Esophagus muscularis mucosa (tissue), 4 donors: Measurements from ENCODE around the gene NDRG3. TPM values are rescaled to one million over a fixed set of nuclear protein-coding genes. Genes with fewer than 3 reads are reported as not detected.

Experiments
- DNase-seq: peaks from one replicate; pipeline ENCODE4 v3.0.0-alpha.2; 2017; ENCODE audit errors: extremely low spot score
- H3K27ac ChIP-seq, 4 donors: fragments of 200-600 bp; sonication (generic); replicated peaks in 1 of 4; 1 replicate in 3 of 4; 2 replicates in 1 of 4; pipeline ENCODE4 v1.5.1; 2016 to 2019; ENCODE audit warnings: mild to moderate bottlenecking in 1 of 4
- H3K27me3 ChIP-seq, 4 donors: fragments of 200-600 bp; sonication (generic); one replicate each; pipeline versions ENCODE4 v1.5.1 to v1.6.0; 2016 to 2019
- H3K36me3 ChIP-seq, 4 donors: fragments of 200-600 bp; sonication (generic); one replicate each; pipeline ENCODE4 v1.5.1; 2016 to 2019
- H3K4me1 ChIP-seq, 4 donors: fragments of 200-600 bp; sonication (generic); one replicate each; pipeline ENCODE4 v1.5.1; 2016 to 2019
- H3K4me3 ChIP-seq, 4 donors: fragments of 200-600 bp; sonication (generic); 1 replicate in 2 of 4; 2 replicates in 2 of 4; pipeline ENCODE4 v1.5.1; 2016 to 2019; ENCODE audit warnings: mild to moderate bottlenecking in 4 of 4, moderate library complexity in 1 of 4
- H3K9me3 ChIP-seq, 4 donors: fragments of 200-600 bp; sonication (generic); 1 replicate in 3 of 4; 2 replicates in 1 of 4; pipeline ENCODE4 v1.5.1; 2016 to 2019
- EP300 ChIP-seq: sonication (generic); formaldehyde crosslinking; IDR thresholded peaks from one replicate; pipeline ENCODE4 v1.6.1; 2017; ENCODE audit warnings: antibody characterized with exemption
- POLR2A ChIP-seq: fragments of 450-650 bp; IDR thresholded peaks from one replicate; pipeline ENCODE4 v1.6.1; 2017; ENCODE audit warnings: antibody characterized with exemption, moderate library complexity, mild to moderate bottlenecking, low read depth
- POLR2AphosphoS5 ChIP-seq, 2 donors: sonication (generic); formaldehyde crosslinking; IDR thresholded peaks; one replicate each; pipeline ENCODE4 v1.6.1; 2017; ENCODE audit warnings: antibody characterized with exemption in 2 of 2
- WGBS: methylation state at CpG from one replicate; pipeline ENCODE4 v1.1.5; 2018; 5-methylcytosine and 5-hydroxymethylcytosine counted together
- intact Hi-C: fragments of 100-400 bp; cut with DNase I; formaldehyde crosslinking; loops from one replicate; pipeline ENCODE4 v1.15.1; 2023
- total RNA-seq, 4 donors: library from RNA; depleted of rRNA; stranded (reverse); fragments of >200 nt; gene quantifications; one replicate each; pipeline versions ENCODE4 v1.1.0 to v1.2.1, GENCODE V29; 2016
- TF ChIP-seq, protein P1 (sequence below), 3 experiments: fragments of 200-600 bp in 2 of 3; fragments of 450-650 bp in 1 of 3; sonication (generic) in 2 of 3; IDR thresholded peaks; one replicate each; pipeline ENCODE4 v1.5.1; 2017 to 2019; ENCODE audit warnings: antibody characterized with exemption in 3 of 3, mild to moderate bottlenecking in 2 of 3, moderate library complexity in 1 of 3

The NDRG3 gene
- total RNA-seq, 4 donors from 2014 or later, result 17.1 to 22.8 (median 22.3) TPM

DNA sequence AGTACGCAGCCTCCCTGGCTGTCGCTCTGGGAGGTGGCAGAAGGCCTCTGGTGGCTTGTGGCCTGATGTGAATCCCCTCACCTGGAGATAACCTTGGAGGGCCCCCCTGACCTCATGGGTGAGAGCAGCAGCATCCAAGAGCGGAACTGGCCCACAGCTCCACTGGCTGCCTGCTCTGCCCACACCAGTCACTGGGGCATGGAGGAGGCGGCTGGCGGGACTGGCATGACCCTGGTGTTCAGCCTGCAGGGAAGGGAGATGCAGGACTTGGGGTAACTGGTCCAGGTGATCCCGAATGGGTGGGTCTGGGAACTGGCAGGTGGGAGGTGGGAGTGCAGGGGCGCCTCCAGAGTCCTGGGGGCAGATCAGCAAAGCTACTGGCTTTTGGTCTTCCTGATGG, 38.2 kb upstream of the NDRG3 start:
- TF ChIP-seq POLR2A, result no peak
- TF ChIP-seq EP300, result no peak
- no peak for TF ChIP-seq POLR2AphosphoS5 (IDR thresholded peaks at IDR 0.05)
- TF ChIP-seq, protein P1, sequence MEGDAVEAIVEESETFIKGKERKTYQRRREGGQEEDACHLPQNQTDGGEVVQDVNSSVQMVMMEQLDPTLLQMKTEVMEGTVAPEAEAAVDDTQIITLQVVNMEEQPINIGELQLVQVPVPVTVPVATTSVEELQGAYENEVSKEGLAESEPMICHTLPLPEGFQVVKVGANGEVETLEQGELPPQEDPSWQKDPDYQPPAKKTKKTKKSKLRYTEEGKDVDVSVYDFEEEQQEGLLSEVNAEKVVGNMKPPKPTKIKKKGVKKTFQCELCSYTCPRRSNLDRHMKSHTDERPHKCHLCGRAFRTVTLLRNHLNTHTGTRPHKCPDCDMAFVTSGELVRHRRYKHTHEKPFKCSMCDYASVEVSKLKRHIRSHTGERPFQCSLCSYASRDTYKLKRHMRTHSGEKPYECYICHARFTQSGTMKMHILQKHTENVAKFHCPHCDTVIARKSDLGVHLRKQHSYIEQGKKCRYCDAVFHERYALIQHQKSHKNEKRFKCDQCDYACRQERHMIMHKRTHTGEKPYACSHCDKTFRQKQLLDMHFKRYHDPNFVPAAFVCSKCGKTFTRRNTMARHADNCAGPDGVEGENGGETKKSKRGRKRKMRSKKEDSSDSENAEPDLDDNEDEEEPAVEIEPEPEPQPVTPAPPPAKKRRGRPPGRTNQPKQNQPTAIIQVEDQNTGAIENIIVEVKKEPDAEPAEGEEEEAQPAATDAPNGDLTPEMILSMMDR (IDR thresholded peaks at IDR 0.05), result no peak
- intact Hi-C loops, result no loop called here
- Histone ChIP-seq H3K27ac (peak overlapping the region; percentile 57 to 71 (median 66)), H3K4me1 (peaks cover 7 to 25% (median 21%) of the 10 kb centered on the region in 4 donors), H3K36me3 (peaks cover 4 to 70% (median 56%) of the 10 kb centered on the region in 4 donors), H3K9me3 (no peaks in the 10 kb centered on the region), H3K4me3 (no peak overlapping the region), H3K27me3 (no peaks in the 10 kb centered on the region)
- DNase-seq, result no peak
- 100% methylated on average over 1 of the region's 7 CpGs for WGBS

DNA sequence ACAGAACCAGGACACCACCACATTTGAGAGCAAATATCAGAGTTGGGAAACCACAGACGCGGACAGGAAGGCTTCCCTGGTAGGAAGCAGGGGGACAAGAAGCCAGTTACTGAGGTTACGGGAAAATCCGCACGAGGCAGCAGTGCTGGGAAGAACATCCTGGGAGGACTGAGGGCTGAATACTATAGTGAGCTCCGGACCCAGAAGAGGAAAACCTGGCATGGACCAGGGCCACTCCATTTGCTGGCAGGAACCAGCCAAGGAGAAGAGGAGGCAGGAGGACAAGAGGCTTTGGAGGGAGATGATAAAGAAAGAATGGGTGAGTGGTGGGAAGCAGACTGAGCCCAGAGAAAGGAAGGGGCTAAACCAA, 33.8 kb upstream of the NDRG3 start:
- intact Hi-C loops, result loop anchor here (10.0 kb wide), 1 partner anchor 85 kb away; a partner anchor contains a TSS
- Histone ChIP-seq H3K4me3 (no peak overlapping the region), H3K36me3 (peaks cover 0 to 27% (median 19%) of the 10 kb centered on the region in 4 donors), H3K27me3 (no peaks in the 10 kb centered on the region), H3K4me1 (peaks cover 5 to 34% (median 30%) of the 10 kb centered on the region in 4 donors), H3K27ac (no peak overlapping the region), H3K9me3 (no peaks in the 10 kb centered on the region)
- 75% methylated on average over 6 of the region's 6 CpGs for WGBS
- TF ChIP-seq, protein P1 (IDR thresholded peaks at IDR 0.05), result no peak
- TF ChIP-seq POLR2AphosphoS5 (IDR thresholded peaks at IDR 0.05), result no peak
- TF ChIP-seq POLR2A, result no peak
- TF ChIP-seq EP300, result no peak
- no peak for DNase-seq

DNA sequence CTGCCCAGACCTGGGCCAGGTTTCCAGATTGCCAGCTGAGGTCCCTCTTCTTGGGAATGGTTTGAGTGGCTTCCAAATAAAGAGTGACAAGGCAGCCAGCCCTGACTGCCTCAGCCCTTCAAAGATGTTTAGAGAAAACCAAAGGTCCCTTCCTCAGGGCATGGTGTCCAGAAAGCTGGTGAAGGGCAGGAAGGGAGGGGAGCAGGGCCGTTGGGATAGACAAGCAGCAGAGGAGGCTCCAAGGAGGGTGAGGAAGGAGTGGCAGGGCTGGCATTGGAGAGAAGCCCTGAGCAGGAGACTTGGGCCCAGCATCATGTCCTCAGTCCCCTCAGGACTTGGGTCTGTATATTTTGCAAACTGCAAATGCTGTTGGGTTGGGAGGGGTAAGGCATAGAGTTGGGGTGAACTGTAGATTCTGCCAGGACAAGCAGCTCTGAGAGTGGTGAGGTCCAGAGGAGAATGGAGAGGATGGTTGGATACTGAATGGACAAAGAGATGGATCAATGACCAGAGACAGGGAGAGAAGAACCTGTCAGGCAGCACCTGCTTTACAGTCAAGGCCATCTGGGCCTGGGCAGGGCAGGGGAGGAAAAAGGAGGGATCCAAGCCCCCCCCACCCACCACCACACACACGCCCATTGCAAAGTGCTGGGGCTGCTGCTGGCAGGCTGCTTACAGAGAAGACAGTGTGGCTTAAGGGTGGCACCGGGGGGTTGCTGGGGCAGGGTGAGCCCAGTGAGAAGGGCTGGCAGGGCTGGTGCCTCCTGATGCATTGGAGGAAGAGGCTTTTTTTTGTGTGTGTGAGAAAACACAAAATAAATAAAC, 33.2 kb upstream of the NDRG3 start:
- TF ChIP-seq EP300, result no peak
- no peak for TF ChIP-seq POLR2A
- TF ChIP-seq, protein P1 (IDR thresholded peaks at IDR 0.05), result no peak
- TF ChIP-seq POLR2AphosphoS5 (IDR thresholded peaks at IDR 0.05), result no peak
- Histone ChIP-seq H3K27ac (no peak overlapping the region), H3K9me3 (no peaks in the 10 kb centered on the region), H3K4me1 (peaks cover 10 to 34% (median 30%) of the 10 kb centered on the region in 4 donors), H3K36me3 (peaks cover 0 to 21% (median 14%) of the 10 kb centered on the region in 4 donors), H3K4me3 (no peak overlapping the region), H3K27me3 (no peaks in the 10 kb centered on the region)
- no peak for DNase-seq
- intact Hi-C loops, result loop anchor here (10.0 kb wide), 1 partner anchor 86 kb away; a partner anchor contains a TSS
- 72% methylated on average over 3 of the region's 3 CpGs for WGBS

DNA sequence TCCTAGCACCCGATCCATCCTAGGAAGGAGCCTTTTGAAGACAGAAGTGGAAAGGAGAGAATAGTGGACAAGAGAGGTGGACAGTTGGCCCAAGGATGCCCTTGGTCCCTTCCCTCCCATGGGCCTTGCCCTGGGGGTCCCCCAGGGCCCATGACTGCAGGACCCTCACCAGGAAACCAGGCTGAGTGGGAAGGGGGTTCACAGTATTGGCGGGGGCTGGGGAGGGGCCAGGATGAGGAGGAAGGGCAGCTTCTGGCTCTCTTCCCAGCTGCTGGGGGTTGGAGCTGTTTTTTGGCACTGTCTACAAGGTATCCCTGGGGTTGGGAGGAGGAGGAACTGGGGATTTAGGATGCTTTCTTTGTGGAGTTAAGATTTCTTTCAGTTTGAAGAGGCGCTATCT, 31.7 kb upstream of the NDRG3 start:
- H3K9me3 ChIP-seq, result no peaks in the 10 kb centered on the region
- 49% methylated on average over 3 of the region's 3 CpGs for WGBS
- DNase-seq, result no peak
- H3K27ac ChIP-seq, result peak overlapping the region in 1 of 4 donors; percentile 14
- no peak for TF ChIP-seq POLR2A
- TF ChIP-seq, protein P1 (IDR thresholded peaks at IDR 0.05), result no peak
- TF ChIP-seq EP300, result no peak
- no peak for TF ChIP-seq POLR2AphosphoS5 (IDR thresholded peaks at IDR 0.05)
- peaks cover 17 to 43% (median 36%) of the 10 kb centered on the region in 4 donors for H3K4me1 ChIP-seq
- peaks cover 0 to 10% (median 4%) of the 10 kb centered on the region in 4 donors for H3K36me3 ChIP-seq
- no peak overlapping the region for H3K4me3 ChIP-seq
- intact Hi-C loops, result loop anchor here (10.0 kb wide), 1 partner anchor 87 kb away; a partner anchor contains a TSS
- no peaks in the 10 kb centered on the region for H3K27me3 ChIP-seq
